Naive B cell (primary cell): ENCODE measurements around the gene EEFSEC. TPM values are rescaled to one million over a fixed set of nuclear protein-coding genes. Genes with fewer than 3 reads are reported as not detected.

Experiments used
- ATAC-seq, 2 donors: fragments of 150-1000 bp; cut with Tn5 transposase; 2 replicates each; pipeline ENCODE4 v1.10.0; 2021; ENCODE audit warnings: low read depth in 2 of 2, mild to moderate bottlenecking in 2 of 2, moderate library complexity in 2 of 2
- DNase-seq: peaks from one replicate; pipeline ENCODE4 v3.0.0; 2022
- H3K27ac Mint-ChIP-seq, 6 donors: one replicate each; pipeline ENCODE4 v1.8.0; 2020 to 2022; ENCODE audit warnings: mild to moderate bottlenecking in 6 of 6, mixed read lengths in 6 of 6, moderate library complexity in 5 of 6, inconsistent platforms in 2 of 6
- H3K27me3 Mint-ChIP-seq, 3 donors: one replicate each; pipeline ENCODE4 v1.8.0; 2021 to 2022; ENCODE audit warnings: mixed read lengths in 3 of 3, mild to moderate bottlenecking in 1 of 3
- H3K36me3 Mint-ChIP-seq, 2 donors: one replicate each; pipeline ENCODE4 v1.8.0; 2020 to 2022; ENCODE audit warnings: mixed read lengths in 2 of 2, inconsistent platforms in 1 of 2, mild to moderate bottlenecking in 1 of 2
- H3K4me1 Mint-ChIP-seq, 3 donors: one replicate each; pipeline ENCODE4 v1.8.0; 2020 to 2022; ENCODE audit warnings: mixed read lengths in 3 of 3, inconsistent platforms in 1 of 3, mild to moderate bottlenecking in 1 of 3, moderate library complexity in 1 of 3
- H3K4me3 Mint-ChIP-seq, 8 donors: one replicate each; pipeline ENCODE4 v1.8.0; 2020 to 2022; ENCODE audit warnings: mild to moderate bottlenecking in 8 of 8, mixed read lengths in 8 of 8, moderate library complexity in 8 of 8, inconsistent platforms in 2 of 8
- H3K9me3 Mint-ChIP-seq, 7 donors: one replicate each; pipeline ENCODE4 v1.8.0; 2020 to 2022; ENCODE audit warnings: mixed read lengths in 7 of 7, mild to moderate bottlenecking in 5 of 7, inconsistent platforms in 2 of 7, moderate library complexity in 1 of 7
- polyA plus RNA-seq, 6 donors: library from polyadenylated mRNA; unstranded; fragments of 300-500 nt; fragmentation: Illumina TruSeq; gene quantifications; one replicate each; pipeline ENCODE4 v1.2.3, GENCODE V29; 2021; ENCODE audit warnings: low read depth in 6 of 6

Gene EEFSEC
- polyA plus RNA-seq, 6 donors from 2014 or later: 8.5 to 24.0 (median 20.1) TPM

GRCh38 chr3:128163432-128163831 lies 10.2 kb downstream of the EEFSEC start:
- H3K4me3 Mint-ChIP-seq: no peak overlapping the region
- peaks cover 18 to 21% of the 10 kb centered on the region in 2 donors for H3K36me3 Mint-ChIP-seq
- H3K27me3 Mint-ChIP-seq: no peaks in the 10 kb centered on the region
- ATAC-seq (no peak), DNase-seq (no peak)
- peaks cover 0 to 5% (median 0%) of the 10 kb centered on the region in 7 donors for H3K9me3 Mint-ChIP-seq
- peaks cover 40 to 44% (median 41%) of the 10 kb centered on the region in 3 donors for H3K4me1 Mint-ChIP-seq
- no peak overlapping the region for H3K27ac Mint-ChIP-seq

DNA sequence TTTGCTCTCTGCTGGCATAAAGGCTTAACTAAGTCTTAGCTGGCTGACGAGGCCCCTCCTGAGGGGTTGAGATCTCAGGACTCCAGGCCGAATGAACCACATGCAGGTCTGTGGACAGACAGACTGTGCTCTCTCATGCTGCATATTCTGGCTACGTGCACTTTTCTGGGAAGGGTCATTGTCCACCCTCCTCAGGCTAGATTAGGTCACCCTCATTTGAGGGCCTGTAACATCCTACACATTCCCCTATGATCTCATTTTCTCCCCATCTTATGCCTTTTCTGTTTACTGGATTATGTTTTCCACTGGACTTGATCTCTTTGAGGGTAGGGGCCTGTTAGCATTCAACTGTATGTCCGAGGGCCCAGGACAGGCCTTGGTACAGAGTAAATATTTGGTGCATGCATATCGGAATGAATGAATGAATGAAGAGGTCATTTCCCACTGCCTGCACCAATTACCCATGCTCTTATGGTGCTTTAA lies 13.7 kb downstream of the EEFSEC start:
- H3K9me3 Mint-ChIP-seq: no peaks in the 10 kb centered on the region
- peak overlapping the region in 1 of 6 donors; percentile 25 for H3K27ac Mint-ChIP-seq
- peaks cover 35 to 42% (median 38%) of the 10 kb centered on the region in 3 donors for H3K4me1 Mint-ChIP-seq
- DNase-seq (no peak), ATAC-seq (no peak)
- H3K4me3 Mint-ChIP-seq: no peak overlapping the region
- no peaks in the 10 kb centered on the region for H3K27me3 Mint-ChIP-seq
- peaks cover 10 to 15% of the 10 kb centered on the region in 2 donors for H3K36me3 Mint-ChIP-seq

DNA sequence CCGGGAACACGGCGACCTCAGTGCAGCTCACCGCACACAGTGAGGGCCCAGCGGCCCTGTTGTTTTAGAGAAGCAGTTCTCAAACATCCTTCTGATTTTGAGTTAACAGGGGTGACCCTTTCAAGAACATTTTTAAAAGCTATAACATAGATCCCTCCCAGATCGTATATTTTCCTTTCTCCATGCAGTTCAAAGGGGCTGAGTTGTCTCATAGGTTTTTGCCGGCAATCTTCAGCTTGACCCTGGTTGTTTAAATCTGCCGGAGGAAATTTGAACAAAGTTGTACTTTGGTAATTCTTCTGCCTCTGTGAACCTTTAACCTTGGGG lies 14.3 kb downstream of the EEFSEC start:
- Mint-ChIP-seq H3K9me3 (no peaks in the 10 kb centered on the region), H3K4me3 (no peak overlapping the region), H3K4me1 (peaks cover 33 to 37% (median 35%) of the 10 kb centered on the region in 3 donors), H3K36me3 (peaks cover 9 to 10% of the 10 kb centered on the region in 2 donors), H3K27me3 (no peaks in the 10 kb centered on the region), H3K27ac (no peak overlapping the region)
- no peak for DNase-seq
- no peak for ATAC-seq

GRCh38 chr3:128167973-128168674 lies 14.8 kb downstream of the EEFSEC start:
- H3K4me1 Mint-ChIP-seq: peaks cover 34 to 37% (median 35%) of the 10 kb centered on the region in 3 donors
- DNase-seq (no peak), ATAC-seq (no peak)
- peaks cover 5 to 10% of the 10 kb centered on the region in 2 donors for H3K36me3 Mint-ChIP-seq
- H3K4me3 Mint-ChIP-seq: no peak overlapping the region
- H3K27me3 Mint-ChIP-seq: no peaks in the 10 kb centered on the region
- no peaks in the 10 kb centered on the region for H3K9me3 Mint-ChIP-seq
- no peak overlapping the region for H3K27ac Mint-ChIP-seq

DNA sequence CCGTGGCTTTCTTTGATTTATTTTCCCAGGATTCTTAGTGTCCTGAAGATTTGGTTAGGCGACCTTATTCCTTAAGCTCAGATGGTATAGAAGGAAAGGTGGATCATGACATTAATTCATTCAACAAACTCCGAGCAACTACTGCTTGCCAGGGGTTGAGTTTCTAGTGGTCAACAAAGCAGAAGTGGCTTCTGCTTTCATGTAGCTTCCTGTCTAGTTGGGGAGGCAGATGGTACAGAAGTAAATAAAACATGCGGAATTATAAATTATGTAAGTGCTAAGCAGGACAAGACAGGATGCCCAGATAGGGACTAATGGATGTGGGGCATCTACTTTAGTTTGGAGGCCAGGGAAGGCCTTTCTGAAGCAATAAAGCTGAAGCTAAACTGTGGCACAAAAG lies 15.6 kb downstream of the EEFSEC start:
- DNase-seq (no peak), ATAC-seq (no peak)
- peaks cover 5 to 10% of the 10 kb centered on the region in 2 donors for H3K36me3 Mint-ChIP-seq
- peaks cover 34 to 42% (median 39%) of the 10 kb centered on the region in 3 donors for H3K4me1 Mint-ChIP-seq
- no peaks in the 10 kb centered on the region for H3K9me3 Mint-ChIP-seq
- H3K27me3 Mint-ChIP-seq: no peaks in the 10 kb centered on the region
- H3K4me3 Mint-ChIP-seq: no peak overlapping the region
- H3K27ac Mint-ChIP-seq: peak overlapping the region in 1 of 6 donors; percentile 49

DNA sequence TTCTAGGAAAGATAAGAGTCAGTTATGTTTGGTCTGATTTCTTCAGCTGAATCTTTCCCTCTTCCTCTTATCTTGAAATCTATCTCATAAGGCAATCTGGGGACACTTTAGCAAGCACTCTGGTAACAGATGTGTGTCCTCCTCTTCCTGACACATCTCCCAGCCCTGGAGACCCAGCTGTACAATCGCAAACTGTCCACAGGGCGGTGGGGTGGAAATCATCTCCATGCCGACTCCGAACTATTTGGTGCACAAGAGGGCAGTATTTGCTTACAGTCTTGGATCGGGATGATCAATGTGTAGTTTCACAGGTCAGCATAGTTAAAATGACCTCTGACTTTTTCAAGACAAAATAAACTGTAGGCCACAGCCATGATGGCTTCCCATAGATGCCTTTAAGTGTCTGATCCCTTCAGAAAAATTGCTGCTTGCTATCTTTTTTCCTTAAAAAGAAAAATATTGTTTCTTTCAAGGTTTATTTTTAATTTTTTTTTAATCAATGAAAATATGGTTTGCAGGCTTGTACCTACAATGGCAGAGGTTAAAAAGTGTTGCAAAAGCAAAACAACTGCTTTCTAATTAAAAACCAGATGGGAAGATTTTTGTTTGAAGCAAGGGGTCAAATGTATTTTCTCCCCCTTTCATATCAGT lies 17.7 kb downstream of the EEFSEC start:
- no peaks in the 10 kb centered on the region for H3K27me3 Mint-ChIP-seq

DNA sequence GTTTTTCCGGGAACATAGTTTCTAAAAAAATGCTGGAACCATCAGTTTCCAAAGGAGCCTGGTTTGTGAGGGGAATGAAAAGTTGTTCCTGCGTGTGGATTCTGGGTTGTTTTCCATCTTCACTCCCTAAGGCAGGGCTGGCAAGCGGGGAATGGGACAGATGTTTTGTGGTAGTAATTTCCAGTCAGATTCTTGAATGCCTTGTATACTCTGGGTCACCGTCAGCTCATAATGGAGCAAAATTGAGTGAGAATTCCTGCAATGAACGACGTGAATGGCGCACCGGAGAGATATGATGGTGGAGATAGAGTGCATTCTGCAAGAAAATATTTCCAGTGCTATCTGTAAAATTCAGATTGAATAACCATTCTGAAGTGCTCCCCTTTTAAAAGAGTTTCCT lies 19.9 kb downstream of the EEFSEC start:
- H3K27me3 Mint-ChIP-seq: no peaks in the 10 kb centered on the region
- H3K36me3 Mint-ChIP-seq: no peaks in the 10 kb centered on the region
- H3K4me1 Mint-ChIP-seq: peaks cover 25 to 40% (median 34%) of the 10 kb centered on the region in 3 donors
- no peaks in the 10 kb centered on the region for H3K9me3 Mint-ChIP-seq
- DNase-seq (no peak), ATAC-seq (no peak)
- H3K4me3 Mint-ChIP-seq: no peak overlapping the region
- H3K27ac Mint-ChIP-seq: peak overlapping the region in 1 of 6 donors; percentile 88

More for the DNA sequence above, 17.7 kb downstream of the EEFSEC start:
- no peak for ATAC-seq
- Mint-ChIP-seq H3K27ac (peak overlapping the region in 1 of 6 donors; percentile 49), H3K36me3 (peaks cover 5 to 10% of the 10 kb centered on the region in 2 donors), H3K4me1 (peaks cover 37 to 48% (median 38%) of the 10 kb centered on the region in 3 donors), H3K4me3 (no peak overlapping the region), H3K9me3 (no peaks in the 10 kb centered on the region)
- DNase-seq: no peak

DNA sequence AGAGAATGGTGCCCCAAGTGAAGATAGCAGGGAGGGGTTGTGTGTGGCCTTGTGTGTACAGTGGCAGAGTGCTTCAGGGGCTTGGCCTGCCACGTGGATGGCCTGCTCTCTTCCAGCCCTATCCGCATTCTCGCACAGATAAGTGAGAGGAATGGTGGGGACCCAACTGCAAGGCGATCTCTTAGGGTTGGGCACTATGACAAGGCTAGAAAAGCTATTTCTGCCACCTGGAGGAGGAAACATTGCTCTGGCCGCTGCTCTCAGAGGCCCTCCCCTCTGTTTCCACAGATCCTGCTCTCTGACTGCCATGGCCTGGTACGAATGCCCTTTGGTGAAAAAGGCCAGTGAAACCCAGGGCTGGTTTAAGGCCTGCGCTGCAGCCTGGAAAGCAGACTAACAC lies 20.6 kb downstream of the EEFSEC start:
- peaks cover 19 to 40% (median 36%) of the 10 kb centered on the region in 3 donors for H3K4me1 Mint-ChIP-seq
- peak overlapping the region in 2 of 6 donors; percentile 51 to 88 for H3K27ac Mint-ChIP-seq
- no peaks in the 10 kb centered on the region for H3K9me3 Mint-ChIP-seq
- ATAC-seq (no peak), DNase-seq (no peak)
- H3K36me3 Mint-ChIP-seq: no peaks in the 10 kb centered on the region
- H3K27me3 Mint-ChIP-seq: no peaks in the 10 kb centered on the region
- H3K4me3 Mint-ChIP-seq: peak overlapping the region in 1 of 8 donors; percentile 49

DNA sequence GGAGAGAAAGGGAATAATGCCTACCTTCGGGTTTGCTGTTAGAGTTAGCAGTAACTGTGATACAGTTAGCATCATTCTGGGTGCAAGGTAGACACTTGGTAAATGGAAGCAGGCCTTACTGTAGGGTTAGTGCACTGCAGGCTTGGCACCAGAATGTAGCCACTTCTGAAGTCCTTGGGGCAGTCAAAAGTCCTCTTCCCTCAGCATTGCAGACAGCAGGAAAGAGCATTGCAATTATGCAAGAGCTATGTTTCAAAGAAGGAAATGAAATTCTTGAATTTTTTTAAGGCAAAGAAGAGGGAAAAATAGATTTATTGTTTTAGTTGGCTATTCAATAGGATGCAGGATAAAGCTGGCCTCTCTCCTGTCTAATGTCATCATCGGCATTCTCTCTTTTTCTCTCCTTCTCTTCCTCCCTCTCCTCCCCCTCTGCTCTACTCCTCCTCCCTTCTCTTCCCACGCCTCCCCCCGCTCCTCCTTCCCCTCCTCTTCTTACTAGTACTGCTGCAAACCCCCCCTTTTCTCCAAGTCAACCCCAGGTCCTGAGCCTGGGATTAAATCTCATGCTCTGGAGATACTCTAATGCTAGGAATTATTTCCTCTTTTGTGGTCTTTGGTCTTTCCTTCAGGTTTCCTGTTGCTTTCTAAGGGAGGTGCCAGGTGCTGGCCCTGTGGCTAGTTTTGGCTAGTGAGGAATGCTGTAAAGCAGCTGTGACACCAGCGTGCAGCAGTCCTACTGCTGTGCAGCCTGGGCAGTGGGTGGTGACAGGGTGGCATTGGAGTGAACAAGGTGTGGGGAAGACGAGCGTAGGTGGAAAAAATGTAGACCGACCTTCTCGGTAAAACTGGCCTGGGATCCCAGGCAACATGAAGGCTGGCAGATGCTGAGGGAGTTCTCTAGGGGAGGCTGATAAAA lies 21.7 kb downstream of the EEFSEC start:
- peaks cover 22 to 48% (median 43%) of the 10 kb centered on the region in 3 donors for H3K4me1 Mint-ChIP-seq
- no peaks in the 10 kb centered on the region for H3K9me3 Mint-ChIP-seq
- peak overlapping the region in 3 of 8 donors; percentile 3 to 16 (median 6) for H3K4me3 Mint-ChIP-seq
- DNase-seq (no peak), ATAC-seq (no peak)
- H3K27me3 Mint-ChIP-seq: no peaks in the 10 kb centered on the region
- H3K27ac Mint-ChIP-seq: peak overlapping the region in 1 of 6 donors; percentile 65
- H3K36me3 Mint-ChIP-seq: no peaks in the 10 kb centered on the region

DNA sequence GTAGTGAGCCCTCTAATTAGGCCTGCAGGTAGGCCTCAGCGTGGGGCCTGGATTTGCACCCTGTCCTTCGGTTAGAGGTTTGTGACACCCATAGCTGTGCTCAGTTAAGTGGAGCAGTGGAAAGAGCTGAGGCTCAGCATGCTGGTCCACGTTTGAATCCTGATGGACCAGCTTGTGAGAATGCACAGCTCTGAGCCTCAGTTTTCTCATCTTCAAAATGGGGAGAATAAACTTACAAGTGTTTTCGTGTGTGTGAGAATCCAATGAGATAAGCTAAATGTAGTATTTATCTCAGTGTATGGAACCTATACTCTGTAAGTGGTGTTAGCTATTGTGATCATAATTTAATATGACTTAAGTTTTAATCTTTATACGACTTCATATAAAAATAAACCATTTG lies 22.5 kb downstream of the EEFSEC start:
- Mint-ChIP-seq H3K9me3 (no peaks in the 10 kb centered on the region), H3K4me1 (peaks cover 26 to 53% (median 44%) of the 10 kb centered on the region in 3 donors), H3K27me3 (no peaks in the 10 kb centered on the region), H3K36me3 (no peaks in the 10 kb centered on the region), H3K4me3 (no peak overlapping the region), H3K27ac (peak overlapping the region in 1 of 6 donors; percentile 44)
- no peak for DNase-seq
- ATAC-seq: no peak

- Mint-ChIP-seq H3K4me3 (no peak overlapping the region), H3K9me3 (no peaks in the 10 kb centered on the region), H3K27me3 (no peaks in the 10 kb centered on the region), H3K27ac (no peak overlapping the region), H3K36me3 (no peaks in the 10 kb centered on the region), H3K4me1 (peaks cover 26 to 53% (median 41%) of the 10 kb centered on the region in 3 donors)
- no peak for DNase-seq
- no peak for ATAC-seq
Observed at GRCh38 chr3:128176276-128176833, 23.1 kb downstream of the EEFSEC start.

DNA sequence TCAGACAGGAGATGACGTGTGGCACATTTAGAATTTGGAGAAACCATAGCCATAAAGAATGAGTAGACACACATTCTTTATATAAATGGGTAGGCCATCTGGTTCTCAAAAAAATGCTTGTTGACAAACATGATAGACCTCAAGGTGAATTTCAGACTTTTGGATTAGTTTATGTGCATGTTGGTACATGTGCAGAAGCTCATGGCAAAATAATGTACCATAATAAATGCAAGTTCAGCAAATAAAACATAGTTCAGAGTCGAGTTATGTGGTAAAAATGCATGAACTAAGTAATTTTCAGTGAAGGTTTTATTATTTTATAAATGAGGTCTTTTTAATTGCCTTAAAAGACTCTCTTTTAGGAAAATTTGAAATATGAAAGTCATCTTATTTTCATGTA lies 24.6 kb downstream of the EEFSEC start:
- no peak for ATAC-seq
- Mint-ChIP-seq H3K27me3 (no peaks in the 10 kb centered on the region), H3K4me1 (peaks cover 26 to 59% (median 44%) of the 10 kb centered on the region in 3 donors), H3K9me3 (no peaks in the 10 kb centered on the region), H3K27ac (peak overlapping the region in 1 of 6 donors; percentile 18), H3K4me3 (no peak overlapping the region), H3K36me3 (no peaks in the 10 kb centered on the region)
- no peak for DNase-seq
